IPS-NIHi7 (cell line): Measurements from ENCODE around the gene ELP4.

Experiments used
- DNase-seq: peaks from one replicate; pipeline ENCODE4 v3.0.0; 2012; ENCODE audit warnings: mixed read lengths; ENCODE audit errors: extremely low spot score

ELP4 gene

DNA sequence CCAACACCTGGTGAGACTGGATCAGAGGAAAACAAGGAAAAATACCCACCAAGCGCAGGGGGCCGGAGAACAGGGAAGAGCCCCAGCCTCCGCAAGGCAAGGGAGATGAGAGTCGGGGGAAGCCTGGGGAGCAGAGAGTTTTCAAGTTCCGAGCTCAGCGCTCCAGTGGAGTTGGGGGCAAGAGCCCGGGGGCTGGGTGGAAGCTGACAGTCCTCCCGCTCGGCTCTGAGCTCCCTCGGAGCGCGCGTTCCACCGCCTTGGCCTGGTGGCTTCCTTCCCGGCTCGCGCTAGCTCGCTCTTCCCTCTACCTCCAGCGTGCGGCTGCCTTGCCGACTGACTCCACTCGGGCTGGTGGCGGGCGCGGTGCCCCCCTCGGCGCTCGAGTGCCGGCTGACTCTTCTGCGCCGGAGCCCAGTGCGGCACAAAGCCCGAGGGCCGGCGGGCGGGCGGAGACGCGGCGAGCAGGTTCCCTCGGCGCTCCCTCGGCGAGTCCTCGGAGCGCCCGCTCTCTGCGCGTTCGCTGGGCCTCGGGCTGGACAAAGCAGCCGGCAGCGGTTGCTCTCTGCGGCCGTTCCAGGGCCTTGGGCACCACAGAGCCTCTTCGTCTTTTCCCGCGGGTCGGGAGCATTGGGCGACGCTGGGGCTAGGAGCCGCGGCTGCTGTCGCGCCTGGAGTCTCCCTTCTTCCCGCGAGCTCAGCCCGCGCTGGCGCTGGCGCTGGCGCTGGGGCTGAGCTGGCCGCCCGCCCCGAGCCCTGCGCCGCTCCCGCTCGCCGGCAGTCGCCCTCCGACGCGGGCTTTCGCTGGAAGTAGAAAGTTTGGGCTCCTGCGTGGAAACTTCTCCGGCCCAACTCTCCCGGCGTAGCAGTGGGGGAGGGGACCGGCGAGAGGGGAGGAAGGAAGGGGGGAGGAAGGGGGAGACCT, 300.6 kb downstream of the ELP4 start:
- no peak for DNase-seq

DNA sequence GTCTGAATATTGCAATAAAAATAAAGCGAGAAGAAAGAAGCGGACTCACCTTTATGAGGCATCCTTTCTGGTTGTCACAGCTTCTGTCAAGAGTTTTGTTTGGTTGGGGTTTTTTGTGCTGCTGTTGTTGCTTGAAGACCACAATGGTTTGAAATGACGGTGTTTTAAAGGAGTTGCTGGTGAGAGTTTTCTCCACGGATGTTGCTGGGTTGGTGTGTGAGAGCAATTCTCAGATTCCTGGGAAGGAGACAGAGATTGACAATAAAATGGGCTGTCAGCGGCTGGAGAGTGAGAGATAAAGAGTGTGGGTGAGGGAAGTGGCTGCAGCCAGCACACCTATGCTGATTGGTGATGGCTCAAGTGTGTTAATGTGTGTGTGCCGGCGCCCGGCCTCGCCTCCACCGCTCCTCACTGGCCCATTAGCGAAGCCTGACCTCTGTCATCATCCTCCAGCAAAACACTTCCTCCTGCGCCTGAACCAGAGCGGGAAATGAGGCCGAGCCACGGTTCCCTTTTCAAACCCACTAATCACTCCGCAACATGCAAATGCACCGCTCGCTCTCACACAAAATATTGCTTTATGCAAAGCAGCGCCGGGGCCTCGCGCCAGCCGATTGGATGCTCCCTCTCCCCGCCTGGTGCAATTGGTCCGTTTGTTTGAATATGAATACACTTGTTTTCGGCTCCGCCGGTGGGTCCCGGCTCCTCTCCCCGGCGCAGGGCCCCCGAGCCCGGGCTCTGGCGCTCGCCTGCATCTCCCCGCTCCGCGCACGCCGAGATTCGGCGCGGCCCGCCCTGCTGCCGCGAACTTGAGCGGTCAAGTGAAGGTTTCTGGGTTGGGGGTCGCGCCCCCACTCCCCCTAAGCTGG, 301.4 kb downstream of the ELP4 start, which contains the start of gene PAX6:
Gene PAX6, minus strand, starts transcription at position 544 of the 869 bp plus-strand sequence. CDS start 4,911 bp downstream, outside the sequence.
- no peak for DNase-seq

GRCh38 chr11:31812383-31813381, 303.1 kb downstream of the ELP4 start:
- DNase-seq, result no peak

DNA sequence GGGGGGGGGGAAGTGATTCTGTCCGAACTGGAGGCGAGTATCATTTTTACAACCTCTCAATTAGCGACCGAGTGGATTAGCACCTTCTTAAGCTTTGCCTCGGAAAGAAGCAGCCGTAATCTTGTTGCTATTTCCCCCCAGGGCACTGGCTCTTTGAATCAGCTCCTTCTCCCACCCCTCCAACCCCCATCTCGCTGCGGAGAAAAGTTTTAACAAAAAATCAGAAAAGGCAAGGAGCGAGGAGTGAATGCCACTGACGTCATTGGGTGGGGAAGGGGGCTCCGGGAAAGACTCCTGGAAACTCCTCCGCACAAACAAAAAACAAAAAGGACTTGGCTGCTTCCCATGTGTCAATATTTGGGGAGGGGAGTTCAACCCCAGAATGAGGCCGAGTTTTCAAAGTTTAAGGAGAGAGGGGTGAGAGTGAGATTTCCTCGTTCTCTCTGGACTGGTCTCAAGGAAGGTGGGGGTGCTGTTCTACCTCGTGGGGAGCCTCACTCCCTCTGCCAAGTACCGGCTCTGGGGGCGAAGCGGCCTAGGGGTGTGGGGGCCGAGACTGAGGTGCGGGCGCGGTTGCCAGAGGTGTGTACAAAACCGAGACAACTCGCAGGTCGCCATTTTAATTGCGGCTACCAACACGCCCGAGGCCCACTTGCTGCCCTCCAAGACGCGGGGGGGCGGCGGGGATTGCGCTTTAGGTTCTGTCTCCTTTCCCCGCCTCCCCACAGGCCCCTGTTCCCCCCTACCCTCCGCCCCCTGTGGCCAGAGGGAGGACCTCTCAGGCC, 304.0 kb downstream of the ELP4 start:
- no peak for DNase-seq

DNA sequence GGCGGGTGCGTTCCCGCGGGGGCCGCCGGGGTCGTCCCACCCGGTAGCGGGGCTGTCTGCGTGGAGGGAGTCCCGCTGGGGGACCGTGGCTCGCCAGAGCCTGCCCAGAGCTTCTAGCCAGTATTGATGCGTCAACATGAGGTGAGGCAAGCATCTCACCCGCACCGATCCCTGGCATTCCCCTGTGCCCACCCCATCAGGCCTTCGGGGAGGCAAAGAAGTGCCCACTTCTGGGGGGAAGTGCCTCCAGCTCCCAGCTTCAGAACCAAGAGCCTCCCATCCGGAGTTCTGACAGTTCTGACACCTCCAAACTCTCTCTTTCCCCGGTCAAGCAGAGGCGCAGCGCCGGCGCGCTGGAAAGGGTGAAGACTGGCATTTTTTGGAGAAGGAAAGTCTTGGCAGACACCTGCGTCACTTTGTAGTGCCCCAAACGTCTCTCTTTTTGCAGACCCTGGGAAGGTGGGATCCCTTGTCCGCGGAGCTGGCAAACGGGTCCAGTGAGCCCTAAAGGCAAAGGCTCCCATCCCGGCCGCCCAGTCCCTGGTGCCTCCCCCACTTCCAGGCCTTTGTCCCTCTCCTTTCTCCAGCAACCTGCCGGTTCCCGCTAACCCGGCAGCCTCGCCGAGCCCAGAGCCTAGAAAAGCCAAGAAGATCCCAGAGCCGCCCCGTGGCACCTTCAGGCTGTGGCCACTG, 304.8 kb downstream of the ELP4 start:
- no peak for DNase-seq

DNA sequence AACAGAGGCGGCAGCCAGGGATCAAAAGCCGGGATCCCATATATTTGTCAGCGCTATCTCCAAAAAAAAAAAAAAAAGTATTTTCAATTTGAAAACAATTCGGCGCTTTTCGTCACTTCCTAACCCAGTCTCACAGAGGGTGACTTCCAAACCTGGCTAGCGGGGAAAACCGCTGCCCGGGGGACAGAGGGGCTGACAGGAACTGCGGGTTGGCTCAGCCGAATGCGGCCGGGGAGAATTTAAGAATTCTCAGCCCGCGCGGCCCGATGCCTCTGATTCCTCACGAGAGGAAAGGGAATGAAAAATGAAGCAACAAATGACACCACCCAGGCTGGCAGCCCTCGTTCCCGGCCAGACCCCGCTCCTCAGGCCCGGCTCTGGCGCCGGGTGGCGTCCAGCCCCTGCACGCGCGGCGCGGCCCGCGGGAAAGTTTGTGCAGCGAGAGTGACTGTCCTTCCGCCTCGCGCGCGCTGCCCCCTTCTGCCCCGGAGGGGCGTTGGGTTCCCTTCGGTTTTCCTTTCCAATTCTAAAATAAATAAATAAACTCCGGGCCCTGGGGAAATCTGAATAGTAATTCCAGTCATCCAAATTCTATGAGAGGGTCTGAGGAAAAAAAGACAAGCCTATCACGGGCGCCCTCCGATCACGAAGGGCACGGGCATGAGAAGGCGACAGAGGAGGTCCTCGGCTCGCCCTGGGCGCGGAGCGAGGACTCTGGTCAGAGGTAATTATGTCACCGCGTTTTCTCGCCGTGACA, 306.3 kb downstream of the ELP4 start:
- DNase-seq, result no peak

GRCh38 chr11:31816468-31817053, 307.0 kb downstream of the ELP4 start:
- no peak for DNase-seq

GRCh38 chr11:31817054-31817620, 307.6 kb downstream of the ELP4 start:
- no peak for DNase-seq

- no peak for DNase-seq
Measured at GRCh38 chr11:31817621-31818424, 308.3 kb downstream of the ELP4 start.

GRCh38 chr11:31818425-31818755, 308.8 kb downstream of the ELP4 start:
- DNase-seq, result no peak

DNA sequence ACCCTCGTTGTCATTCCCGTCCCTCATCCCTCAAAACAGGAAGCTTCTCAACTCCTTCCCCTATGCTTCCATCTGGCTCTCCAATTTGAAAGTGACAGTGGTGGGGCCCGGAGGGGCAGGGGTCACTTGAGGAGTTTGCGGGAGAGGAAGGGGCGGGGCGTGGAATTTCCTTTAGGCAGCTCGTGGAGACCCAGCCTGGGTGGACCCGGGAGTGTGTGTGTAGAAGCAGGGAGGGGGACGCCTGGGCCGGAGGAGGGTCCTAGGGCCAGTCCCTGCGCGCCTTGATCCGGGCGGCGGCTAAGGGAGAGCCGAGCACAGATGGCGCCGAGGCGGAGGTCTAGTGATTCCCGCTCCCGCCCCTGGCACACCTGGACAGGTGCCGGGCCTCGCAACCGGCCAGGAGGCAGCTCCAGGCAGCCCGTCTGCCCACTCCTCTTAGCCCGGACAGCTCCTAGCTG, 309.3 kb downstream of the ELP4 start:
- no peak for DNase-seq

DNA sequence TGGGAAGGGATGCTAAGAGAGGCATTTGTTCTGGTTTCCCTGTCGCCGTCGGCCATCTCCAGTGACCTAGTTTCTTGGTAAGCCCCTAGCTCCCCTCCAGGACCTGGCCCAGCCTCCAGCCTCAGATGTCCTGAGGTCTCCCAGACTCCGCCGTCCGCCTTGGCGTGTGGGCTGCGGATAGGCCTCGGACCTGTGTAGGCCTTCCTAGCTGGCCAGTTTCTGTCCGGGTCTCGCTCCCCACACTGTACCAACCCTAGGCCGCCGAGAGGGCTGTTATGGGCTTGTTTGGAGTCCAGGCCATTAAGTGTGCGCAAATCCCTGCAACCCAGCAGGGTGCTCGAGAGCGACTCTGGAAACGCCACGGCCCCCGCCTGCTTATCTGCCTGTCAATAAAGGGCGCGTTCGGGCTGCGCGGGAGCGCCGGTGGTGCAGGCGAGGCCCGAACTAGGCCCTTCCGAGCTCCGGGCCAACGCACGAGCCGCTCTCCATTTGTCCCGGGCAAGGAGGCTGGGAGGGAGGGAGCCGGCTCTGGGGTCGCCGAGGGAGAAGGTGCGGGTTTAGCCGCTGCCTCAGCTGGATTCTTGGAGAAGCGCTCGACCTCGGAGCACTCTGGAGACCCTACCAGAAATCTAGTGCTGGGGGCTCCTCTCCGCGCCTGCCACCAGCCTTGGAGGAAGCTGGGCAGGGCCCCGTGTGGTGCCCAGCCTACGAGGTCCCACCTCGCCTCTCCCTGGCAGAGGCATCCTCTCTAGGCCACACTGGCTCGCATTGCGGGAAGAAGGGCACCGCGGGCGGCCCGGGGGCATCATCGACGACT, 310.3 kb downstream of the ELP4 start:
- no peak for DNase-seq

DNA sequence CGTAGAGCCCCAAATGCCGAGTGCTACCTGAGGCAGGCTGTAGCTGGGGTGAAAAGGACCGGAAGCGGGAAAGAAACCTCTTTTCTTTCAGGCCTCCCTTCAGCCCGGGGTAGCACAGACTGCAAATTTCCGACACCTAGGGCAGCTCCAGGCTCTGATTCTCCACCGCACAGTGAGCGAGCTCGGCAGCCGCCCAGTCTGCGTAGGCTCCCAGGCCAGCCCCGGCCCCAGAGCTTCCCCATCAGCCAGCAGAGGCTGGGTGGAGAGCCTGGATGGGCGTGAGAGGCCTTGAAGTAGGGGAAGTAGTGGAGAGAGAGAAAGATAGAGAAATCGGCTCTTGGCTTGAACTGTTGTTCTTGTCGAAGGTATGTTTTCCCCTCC, 310.9 kb downstream of the ELP4 start:
- no peak for DNase-seq

DNA sequence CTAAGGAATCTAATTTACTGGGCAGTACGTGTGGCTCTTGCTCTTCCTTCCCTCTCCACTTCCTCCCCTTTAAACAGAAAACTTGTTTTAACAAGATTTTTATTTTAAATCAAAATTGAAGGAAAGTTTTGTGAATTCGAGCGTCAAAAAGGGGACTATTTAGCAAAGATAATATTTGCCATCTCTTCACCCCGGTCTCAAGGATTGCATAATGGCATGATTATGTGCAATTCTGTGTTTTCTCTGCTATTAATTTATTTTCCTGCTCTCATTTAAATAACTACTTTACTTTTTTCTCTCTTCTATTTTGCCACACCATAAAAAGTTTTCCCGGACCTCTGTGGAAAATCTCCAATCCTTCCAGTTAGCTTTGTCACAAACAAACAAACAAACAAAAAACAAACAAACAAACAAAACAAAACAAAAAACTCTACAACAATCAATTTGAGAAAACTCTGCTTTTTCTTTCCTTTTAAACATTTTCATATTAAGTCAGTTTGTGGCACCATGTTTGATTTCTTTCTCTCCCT, 311.7 kb downstream of the ELP4 start:
- DNase-seq, result no peak

- DNase-seq, result no peak
Measured at GRCh38 chr11:31821766-31822165, 312.2 kb downstream of the ELP4 start.

- DNase-seq, result no peak
Measured at GRCh38 chr11:31822175-31822926, 312.8 kb downstream of the ELP4 start.
